Panc1 (cell line): ENCODE measurements around the gene PDE4C. TPM values are rescaled to one million over a fixed set of nuclear protein-coding genes. Genes with fewer than 3 reads are reported as not detected.

Experiments
- ATAC-seq: fragments of 200-7000 bp; cut with Tn5 transposase; 2 replicates; pipeline ENCODE4 v1.9.1; 2020; ENCODE audit warnings: mild to moderate bottlenecking, moderate library complexity
- BruUV-seq: library from RNA; stranded (reverse); fragments of 400-500 nt; replicated peaks from 2 replicates; lab custom pipeline; 2021; lab: Mats Ljungman, UMichigan
- CTCF ChIA-PET: fragments of 300-600 bp; sonication (Branson Sonifier 250); formaldehyde crosslinking; loops from one replicate; lab custom pipeline; 2022; ENCODE audit warnings: antibody characterized with exemption; lab: Charles Lee
- POLR2A ChIA-PET: fragments of 300-600 bp; sonication (Branson Sonifier 250); formaldehyde crosslinking; loops from one replicate; lab custom pipeline; 2022; ENCODE audit warnings: antibody characterized with exemption; lab: Charles Lee
- DNase-seq: peaks from one replicate; pipeline ENCODE4 v3.0.0-alpha.2; 2010; ENCODE audit warnings: low read depth, low spot score
- H3K27ac ChIP-seq: 2 replicates; pipeline ENCODE4 v1.5.1; 2011; ENCODE audit warnings: mild to moderate bottlenecking, low read length, inconsistent platforms
- H3K27me3 ChIP-seq: fragments of 200-500 bp; sonication (Bioruptor generic); 2 replicates; pipeline ENCODE4 v1.6.0; 2014; ENCODE audit warnings: low read length, inconsistent platforms; ENCODE audit not compliant: control insufficient read depth, insufficient read depth
- H3K36me3 ChIP-seq: fragments of 200-500 bp; sonication (Bioruptor generic); 2 replicates; pipeline ENCODE4 v1.5.1; 2014; ENCODE audit warnings: inconsistent platforms, mild to moderate bottlenecking, low read length, moderate library complexity; ENCODE audit not compliant: control insufficient read depth, insufficient read depth
- H3K4me1 ChIP-seq: 2 replicates; pipeline ENCODE4 v1.5.1; 2011; ENCODE audit warnings: inconsistent platforms, mild to moderate bottlenecking, low read length, moderate library complexity; ENCODE audit not compliant: control insufficient read depth, insufficient read depth
- H3K4me3 ChIP-seq, 2 experiments: 2 replicates each; pipeline ENCODE4 v1.5.1; 2011 to 2012; ENCODE audit warnings: low read depth in 2 of 2, low read length in 2 of 2, mild to moderate bottlenecking in 2 of 2, inconsistent platforms in 1 of 2, moderate library complexity in 1 of 2
- H3K9me3 ChIP-seq: fragments of 200-500 bp; sonication (Bioruptor generic); 2 replicates; pipeline ENCODE4 v1.5.1; 2014; ENCODE audit warnings: low read depth, mild to moderate bottlenecking, inconsistent platforms, low read length, moderate library complexity; ENCODE audit not compliant: control insufficient read depth, insufficient read depth
- CTCF ChIP-seq: fragments of 450-650 bp; IDR thresholded peaks from 2 replicates; pipeline ENCODE4 v1.5.1; 2017; ENCODE audit warnings: mild to moderate bottlenecking
- POLR2AphosphoS5 ChIP-seq: IDR thresholded peaks from 2 replicates; pipeline ENCODE4 v1.6.1; 2012; ENCODE audit warnings: mild to moderate bottlenecking, low read depth, low read length, moderate library complexity
- REST ChIP-seq, 2 experiments: IDR thresholded peaks; 2 replicates each; pipeline ENCODE4 v1.6.1; 2011 to 2012; ENCODE audit warnings: low read depth in 2 of 2, control low read depth in 1 of 2, low read length in 1 of 2, mild to moderate bottlenecking in 1 of 2, moderate library complexity in 1 of 2; ENCODE audit not compliant: insufficient read depth in 1 of 2
- SIN3A ChIP-seq: IDR thresholded peaks from 2 replicates; pipeline ENCODE4 v1.6.1; 2012; ENCODE audit warnings: low read depth, mild to moderate bottlenecking, low read length, moderate library complexity, borderline replicate concordance; ENCODE audit not compliant: insufficient read depth
- TCF7L2 ChIP-seq: IDR thresholded peaks from 2 replicates; pipeline ENCODE4 v1.6.1; 2011; ENCODE audit warnings: mild to moderate bottlenecking, low read depth, low read length, inconsistent platforms
- in situ Hi-C: cut with HindIII; loops from 2 replicates; pipeline ENCODE4 v1.10.0; 2016; ENCODE audit warnings: low sequenced_read_pairs, low pct_unique_long_range_greater_than_20kb
- intact Hi-C: fragments of 100-400 bp; cut with micrococcal nuclease; formaldehyde crosslinking; loops from one replicate; pipeline ENCODE4 v1.10.0; 2022; ENCODE audit not compliant: unreplicated experiment
- total RNA-seq: library from RNA; stranded (reverse); gene quantifications from one replicate; pipeline ENCODE4 v1.2.1, GENCODE V29; 2021; ENCODE audit not compliant: unreplicated experiment

PDE4C gene
- total RNA-seq, 1 experiment from 2014 or later: 0.98 TPM

- POLR2A ChIA-PET: interaction anchor here (0.6 kb wide), 1 partner anchor 48 kb away, joined by 4 read pairs; no protein-coding TSS in a partner anchor
Observed at GRCh38 chr19:18232540-18233223, 6.4 kb upstream of the PDE4C start.

GRCh38 chr19:18231775-18232174 lies 5.5 kb upstream of the PDE4C start:
- Histone ChIP-seq H3K36me3 (no peaks in the 10 kb centered on the region), H3K4me3 (no peak overlapping the region), H3K27me3 (no peaks in the 10 kb centered on the region), H3K4me1 (no peaks in the 10 kb centered on the region), H3K9me3 (no peaks in the 10 kb centered on the region), H3K27ac (no peak overlapping the region)
- in situ Hi-C loops: no loop called here
- ChIA-PET CTCF (interaction anchor here (0.6 kb wide), 1 partner anchor 90 kb away, joined by 6 read pairs; no protein-coding TSS in a partner anchor), POLR2A (interaction anchor here (0.5 kb wide), 1 partner anchor 466 kb away, joined by 4 read pairs; no protein-coding TSS in a partner anchor)
- no peak for TF ChIP-seq REST (IDR thresholded peaks at IDR 0.05; ENCODE audit: insufficient read depth in 1 of 2, low read depth in 2 of 2, low read length in 1 of 2)
- TF ChIP-seq CTCF: no peak
- no peak for TF ChIP-seq SIN3A
- no peak for TF ChIP-seq POLR2AphosphoS5
- TF ChIP-seq TCF7L2: no peak
- ATAC-seq (peak; percentile 41; the same call in 1 of the 2 replicates), DNase-seq (no peak)
- intact Hi-C loops: no loop called here
- BruUV-seq: no TSS peak

More at GRCh38 chr19:18232540-18233223, 6.4 kb upstream of the PDE4C start:
- Histone ChIP-seq H3K36me3 (no peaks in the 10 kb centered on the region), H3K4me3 (no peak overlapping the region), H3K27ac (no peak overlapping the region), H3K9me3 (no peaks in the 10 kb centered on the region), H3K4me1 (no peaks in the 10 kb centered on the region), H3K27me3 (no peaks in the 10 kb centered on the region)
- in situ Hi-C loops (no loop called here), intact Hi-C loops (no loop called here)
- TF ChIP-seq REST (IDR thresholded peaks at IDR 0.05; ENCODE audit: insufficient read depth in 1 of 2, low read depth in 2 of 2, low read length in 1 of 2): 0 out of 4 replicates have a peak, but pooled peaks of 1 of the 2 experiments have one; percentile 19
- TF ChIP-seq SIN3A: no peak
- DNase-seq (no peak), ATAC-seq (no peak)
- BruUV-seq: no TSS peak
- CTCF ChIA-PET: no interaction called here
